Fibroblast of lung (primary cell): ENCODE measurements around the gene UBL3.

Experiments
- CTCF ChIP-seq, 2 donors: IDR thresholded peaks in 1 of 2; conservative IDR thresholded peaks in 1 of 2; 1 replicate in 1 of 2; 2 replicates in 1 of 2; pipeline ENCODE4 v1.5.1; 2011 to 2012; ENCODE audit warnings: low read length in 2 of 2, control low read depth in 1 of 2, inconsistent platforms in 1 of 2, low read depth in 1 of 2, mild to moderate bottlenecking in 1 of 2
- EZH2 ChIP-seq: IDR thresholded peaks from 2 replicates; pipeline ENCODE4 v1.5.1; 2012; ENCODE audit warnings: low read length, control low read depth, mild to moderate bottlenecking; ENCODE audit errors: missing control alignments

GRCh38 chr13:29884671-29885430 is 34.4 kb upstream of the UBL3 start:
- no peak for TF ChIP-seq CTCF (conservative IDR thresholded peaks at IDR 0.05 in 1 of 2, IDR thresholded peaks at IDR 0.05 in 1 of 2; ENCODE audit: low read depth in 1 of 2, low read length in 2 of 2)
- TF ChIP-seq EZH2 = no peak
